ENCODE data around the gene TRIM41.
"Not testable (repeated sequence)": the region's sequence is repeated elsewhere in the genome, so short reads cannot be mapped to it uniquely, and the experiment has no call there.

Gene TRIM41

GRCh38 chr5:181207960-181208253 is 15.2 kb upstream of the TRIM41 start:
- Histone ChIP-seq H3K4me1 (ENCODE audit: control insufficient read depth, insufficient read depth, low read depth, low read length) (peaks cover 27% of the 10 kb centered on the region), H2AFZ (ENCODE audit: low read depth, low read length) (no peak overlapping the region), H3K14ac (ENCODE audit: low read length in 2 of 2) (no peak overlapping the region), H3K36me3 (ENCODE audit: control insufficient read depth in 1 of 2, insufficient read depth in 2 of 2, low read depth in 1 of 2, low read length in 2 of 2) (no peaks in the 10 kb centered on the region), H3K79me1 (replicated peaks; ENCODE audit: low read length, poor library complexity, severe bottlenecking) (no peaks in the 10 kb centered on the region), H2BK5ac (ENCODE audit: low read depth, low read length, poor library complexity, severe bottlenecking) (no peak overlapping the region), H3K23ac (ENCODE audit: low read length in 2 of 2) (no peak overlapping the region), H3K9me3 (ENCODE audit: control insufficient read depth, low read length) (no peaks in the 10 kb centered on the region), H3K4ac (ENCODE audit: low read depth in 1 of 2, low read length in 2 of 2) (no peak overlapping the region), H4K91ac (ENCODE audit: low read length) (no peak overlapping the region), H2BK12ac (ENCODE audit: low read length in 2 of 2) (no peak overlapping the region), H2BK15ac (ENCODE audit: low read depth, poor library complexity, severe bottlenecking) (no peak overlapping the region), H3K27me3 (ENCODE audit: control insufficient read depth in 1 of 2, insufficient read depth in 1 of 2, low read length in 2 of 2) (peaks cover 14 to 16% of the 10 kb centered on the region in 2 experiments), H3K4me3 (ENCODE audit: insufficient read depth in 1 of 2, low read depth in 1 of 2, low read length in 2 of 2) (peak overlapping the region in 1 of 2 experiments; percentile 28), H3K4me2 (ENCODE audit: low read length, poor library complexity, severe bottlenecking) (no peak overlapping the region), H4K8ac (ENCODE audit: low read length) (no peak overlapping the region), H3K27ac (ENCODE audit: low read length, poor library complexity, severe bottlenecking) (no peak overlapping the region), H3K9ac (ENCODE audit: low read length) (peak overlapping the region; percentile 92), H3K18ac (ENCODE audit: low read depth in 1 of 2, low read length in 2 of 2) (no peak overlapping the region), H2BK120ac (ENCODE audit: low read depth, low read length) (no peak overlapping the region), H2AK5ac (ENCODE audit: low read length, severe bottlenecking) (no peak overlapping the region)
- 91% methylated on average over 2 of the region's 3 CpGs for WGBS
- DNase-seq, result no peak

GRCh38 chr5:181209006-181209405 is 14.1 kb upstream of the TRIM41 start:
- peaks cover 24% of the 10 kb centered on the region for H3K4me1 ChIP-seq (ENCODE audit: control insufficient read depth, insufficient read depth, low read depth, low read length)
- not testable (repeated sequence) for H3K9ac ChIP-seq (ENCODE audit: low read length); H4K8ac ChIP-seq (ENCODE audit: low read length); H3K79me1 ChIP-seq (replicated peaks; ENCODE audit: low read length, poor library complexity, severe bottlenecking); H3K14ac ChIP-seq (ENCODE audit: low read length in 2 of 2); H3K4me2 ChIP-seq (ENCODE audit: low read length, poor library complexity, severe bottlenecking); H2BK5ac ChIP-seq (ENCODE audit: low read depth, low read length, poor library complexity, severe bottlenecking); H2AFZ ChIP-seq (ENCODE audit: low read depth, low read length); H3K27ac ChIP-seq (ENCODE audit: low read length, poor library complexity, severe bottlenecking); H2BK15ac ChIP-seq (ENCODE audit: low read depth, poor library complexity, severe bottlenecking); H3K9me3 ChIP-seq (ENCODE audit: control insufficient read depth, low read length); H3K4me3 ChIP-seq (ENCODE audit: insufficient read depth in 1 of 2, low read depth in 1 of 2, low read length in 2 of 2); H3K18ac ChIP-seq (ENCODE audit: low read depth in 1 of 2, low read length in 2 of 2); H3K36me3 ChIP-seq (ENCODE audit: control insufficient read depth in 1 of 2, insufficient read depth in 2 of 2, low read depth in 1 of 2, low read length in 2 of 2); DNase-seq; H4K91ac ChIP-seq (ENCODE audit: low read length); H3K4ac ChIP-seq (ENCODE audit: low read depth in 1 of 2, low read length in 2 of 2); H3K23ac ChIP-seq (ENCODE audit: low read length in 2 of 2); H2BK12ac ChIP-seq (ENCODE audit: low read length in 2 of 2); H2AK5ac ChIP-seq (ENCODE audit: low read length, severe bottlenecking); H2BK120ac ChIP-seq (ENCODE audit: low read depth, low read length)
- WGBS, result 91% methylated on average over 24 of the region's 24 CpGs
- peaks cover 11 to 14% of the 10 kb centered on the region in 2 experiments for H3K27me3 ChIP-seq (ENCODE audit: control insufficient read depth in 1 of 2, insufficient read depth in 1 of 2, low read length in 2 of 2)

GRCh38 chr5:181210148-181210547 is 12.9 kb upstream of the TRIM41 start:
- not testable (repeated sequence) for H3K4ac ChIP-seq (ENCODE audit: low read depth in 1 of 2, low read length in 2 of 2); H2BK120ac ChIP-seq (ENCODE audit: low read depth, low read length); H3K27ac ChIP-seq (ENCODE audit: low read length, poor library complexity, severe bottlenecking); H3K18ac ChIP-seq (ENCODE audit: low read depth in 1 of 2, low read length in 2 of 2); H3K4me3 ChIP-seq (ENCODE audit: insufficient read depth in 1 of 2, low read depth in 1 of 2, low read length in 2 of 2); H4K91ac ChIP-seq (ENCODE audit: low read length); H3K79me1 ChIP-seq (replicated peaks; ENCODE audit: low read length, poor library complexity, severe bottlenecking); H3K9ac ChIP-seq (ENCODE audit: low read length); H4K8ac ChIP-seq (ENCODE audit: low read length); H2BK15ac ChIP-seq (ENCODE audit: low read depth, poor library complexity, severe bottlenecking); H3K36me3 ChIP-seq (ENCODE audit: control insufficient read depth in 1 of 2, insufficient read depth in 2 of 2, low read depth in 1 of 2, low read length in 2 of 2); H3K9me3 ChIP-seq (ENCODE audit: control insufficient read depth, low read length); H2AK5ac ChIP-seq (ENCODE audit: low read length, severe bottlenecking); H3K4me2 ChIP-seq (ENCODE audit: low read length, poor library complexity, severe bottlenecking); H2AFZ ChIP-seq (ENCODE audit: low read depth, low read length); DNase-seq; H3K14ac ChIP-seq (ENCODE audit: low read length in 2 of 2); H2BK5ac ChIP-seq (ENCODE audit: low read depth, low read length, poor library complexity, severe bottlenecking); H2BK12ac ChIP-seq (ENCODE audit: low read length in 2 of 2); H3K23ac ChIP-seq (ENCODE audit: low read length in 2 of 2)
- Histone ChIP-seq H3K27me3 (ENCODE audit: control insufficient read depth in 1 of 2, insufficient read depth in 1 of 2, low read length in 2 of 2) (peaks cover 9 to 10% of the 10 kb centered on the region in 2 experiments), H3K4me1 (ENCODE audit: control insufficient read depth, insufficient read depth, low read depth, low read length) (peaks cover 13% of the 10 kb centered on the region)
- 91% methylated on average over 11 of the region's 11 CpGs for WGBS

- H2AK5ac ChIP-seq (ENCODE audit: low read length, severe bottlenecking); H2BK12ac ChIP-seq (ENCODE audit: low read length in 2 of 2); H3K36me3 ChIP-seq (ENCODE audit: control insufficient read depth in 1 of 2, insufficient read depth in 2 of 2, low read depth in 1 of 2, low read length in 2 of 2); H3K79me1 ChIP-seq (replicated peaks; ENCODE audit: low read length, poor library complexity, severe bottlenecking); H4K8ac ChIP-seq (ENCODE audit: low read length); DNase-seq; H3K4ac ChIP-seq (ENCODE audit: low read depth in 1 of 2, low read length in 2 of 2); H2BK5ac ChIP-seq (ENCODE audit: low read depth, low read length, poor library complexity, severe bottlenecking); H3K9me3 ChIP-seq (ENCODE audit: control insufficient read depth, low read length); H3K4me3 ChIP-seq (ENCODE audit: insufficient read depth in 1 of 2, low read depth in 1 of 2, low read length in 2 of 2); H2AFZ ChIP-seq (ENCODE audit: low read depth, low read length); H2BK120ac ChIP-seq (ENCODE audit: low read depth, low read length); H2BK15ac ChIP-seq (ENCODE audit: low read depth, poor library complexity, severe bottlenecking); H4K91ac ChIP-seq (ENCODE audit: low read length); H3K18ac ChIP-seq (ENCODE audit: low read depth in 1 of 2, low read length in 2 of 2); H3K9ac ChIP-seq (ENCODE audit: low read length); H3K23ac ChIP-seq (ENCODE audit: low read length in 2 of 2); H3K4me2 ChIP-seq (ENCODE audit: low read length, poor library complexity, severe bottlenecking); H3K4me1 ChIP-seq (ENCODE audit: control insufficient read depth, insufficient read depth, low read depth, low read length); H3K14ac ChIP-seq (ENCODE audit: low read length in 2 of 2); H3K27ac ChIP-seq (ENCODE audit: low read length, poor library complexity, severe bottlenecking): not testable (repeated sequence)
- 65% methylated on average over 14 of the region's 17 CpGs for WGBS
- peaks cover 5 to 10% of the 10 kb centered on the region in 2 experiments for H3K27me3 ChIP-seq (ENCODE audit: control insufficient read depth in 1 of 2, insufficient read depth in 1 of 2, low read length in 2 of 2)
These were observed 12.4 kb upstream of the TRIM41 start for GRCh38 chr5:181210698-181211097.
